ENCODE data around the gene PNPLA7. TPM values are rescaled to one million over a fixed set of nuclear protein-coding genes. Genes with fewer than 3 reads are reported as not detected.

Gene PNPLA7
- total RNA-seq, 1 experiment from 2014 or later, result 1.8 TPM

GRCh38 chr9:137446851-137447471 lies 103.2 kb downstream of the PNPLA7 start:
- H3K9ac ChIP-seq (ENCODE audit: low read length), result no peak overlapping the region
- peaks cover 15 to 26% of the 10 kb centered on the region in 2 experiments for H3K4me1 ChIP-seq (ENCODE audit: control insufficient read depth in 1 of 2, insufficient read depth in 2 of 2, low read length in 2 of 2)
- TF ChIP-seq ATF3 (IDR thresholded peaks at IDR 0.05) (no peak), ZBTB33 (IDR thresholded peaks at IDR 0.05; ENCODE audit: extremely low read depth, insufficient replicate concordance, low read length) (no peak), MAX (IDR thresholded peaks at IDR 0.05) (no peak), SIN3A (IDR thresholded peaks at IDR 0.05; ENCODE audit: low read depth) (no peak), FOSL1 (IDR thresholded peaks at IDR 0.05; ENCODE audit: low read depth) (no peak), REST (IDR thresholded peaks at IDR 0.05; ENCODE audit: low read depth) (no peak), CBX3 (IDR thresholded peaks at IDR 0.05; ENCODE audit: low read depth) (no peak), ZNF274 (IDR thresholded peaks at IDR 0.05; ENCODE audit: low read depth, low read length) (no peak), JUND (IDR thresholded peaks at IDR 0.05) (no peak), EGR1 (IDR thresholded peaks at IDR 0.05; ENCODE audit: low read depth) (no peak), CTCF (IDR thresholded peaks at IDR 0.05 in 2 of 3, conservative IDR thresholded peaks at IDR 0.05 in 1 of 3; ENCODE audit: borderline replicate concordance in 1 of 3, insufficient read depth in 1 of 3, low read depth in 2 of 3, low read length in 2 of 3) (no peak)
- H3K27me3 ChIP-seq (ENCODE audit: insufficient read depth, low read length), result no peaks in the 10 kb centered on the region
- no peak overlapping the region for H3K27ac ChIP-seq (ENCODE audit: low read depth, low read length)
- no peaks in the 10 kb centered on the region for H3K9me2 ChIP-seq (ENCODE audit: insufficient read depth)
- ChIA-PET RAD21 (ENCODE audit: low non-redundant PET in 1 of 2, low total read pairs in 2 of 2, uncharacterized antibody in 2 of 2, unreplicated experiment in 2 of 2) (no interaction called here), CTCF (interaction anchor here (1.3 to 1.5 kb wide), 2 partner anchors 24 to 160 kb away, joined by 5 to 11 read pairs; partner anchors contain the start of gene EXD3), POLR2A (no interaction called here)
- no peak overlapping the region for H3K4me2 ChIP-seq (ENCODE audit: low read length)
- H3K4me3 ChIP-seq (replicated peaks in 1 of 2; ENCODE audit: low read depth in 1 of 2, low read length in 2 of 2), result no peak overlapping the region
- 0 out of 2 replicates have a peak, but pooled peaks have one; percentile 6 for ATAC-seq
- peaks cover 6 to 12% of the 10 kb centered on the region in 2 experiments; a peak in 3 of 4 replicates for H3K36me3 ChIP-seq (ENCODE audit: control insufficient read depth in 1 of 2, insufficient read depth in 2 of 2, low read length in 2 of 2)
- intact Hi-C loops (cut with micrococcal nuclease), result no loop called here
- DNase-seq (ENCODE audit: low read depth, low spot score), result no peak
- no peaks in the 10 kb centered on the region for H3K9me3 ChIP-seq (ENCODE audit: control insufficient read depth in 1 of 2, insufficient read depth in 1 of 2, low read depth in 1 of 2, low read length in 2 of 2)
- H2AFZ ChIP-seq (ENCODE audit: low read depth, low read length, poor library complexity, severe bottlenecking), result no peak overlapping the region
- H4K20me1 ChIP-seq (ENCODE audit: insufficient read depth), result no peaks in the 10 kb centered on the region
- no peaks in the 10 kb centered on the region for H3K79me2 ChIP-seq (ENCODE audit: insufficient read depth, low read length)
- no TSS peak for BruUV-seq (replicated peaks)
